Activated naive CD4-positive, alpha-beta T cell treated with anti-CD3 and anti-CD28 coated beads, Interleukin-2, amount 10 ng/mL, durations not matched to agents 7 days and 5 days (primary cell): Measurements from ENCODE around the gene ERBIN.
"Not testable (repeated sequence)": the region's sequence is repeated elsewhere in the genome, so short reads cannot be mapped to it uniquely, and the experiment has no call there.

Source experiments
- CTCF ChIA-PET: fragments of 350-600 bp; sonication (Branson Sonifier 250); formaldehyde crosslinking; loops from one replicate; lab custom pipeline; 2021; ENCODE audit warnings: antibody characterized with exemption; lab: Charles Lee
- DNase-seq: peaks from one replicate; pipeline ENCODE4 v3.0.0-alpha.2; 2020
- H3K27ac Mint-ChIP-seq: one replicate; pipeline ENCODE4 v1.8.0; 2021; ENCODE audit warnings: mild to moderate bottlenecking, moderate library complexity, mixed read lengths
- H3K27me3 Mint-ChIP-seq: one replicate; pipeline ENCODE4 v1.8.0; 2021; ENCODE audit warnings: mild to moderate bottlenecking, mixed read lengths
- H3K36me3 Mint-ChIP-seq: one replicate; pipeline ENCODE4 v1.8.0; 2021; ENCODE audit warnings: mixed read lengths
- H3K4me1 Mint-ChIP-seq: one replicate; pipeline ENCODE4 v1.8.0; 2021; ENCODE audit warnings: mixed read lengths
- H3K4me3 Mint-ChIP-seq: one replicate; pipeline ENCODE4 v1.8.0; 2021; ENCODE audit warnings: mild to moderate bottlenecking, moderate library complexity, mixed read lengths
- H3K9me3 Mint-ChIP-seq: one replicate; pipeline ENCODE4 v1.8.0; 2021; ENCODE audit warnings: mixed read lengths

The ERBIN gene

GRCh38 chr5:65926276-65926783 is at the start of gene ERBIN:
TSS of gene ERBIN (plus strand) at chr5:65926575. CDS start at chr5:65992719, 66,144 bp downstream.
- Mint-ChIP-seq H3K27ac (peak within 1 kb of the TSS; percentile 99), H3K27me3 (peaks cover 19% of the 10 kb centered on the region), H3K9me3 (no peaks in the 10 kb centered on the region), H3K4me3 (peak within 1 kb of the TSS; percentile 100), H3K36me3 (peaks cover 24% of the 10 kb centered on the region), H3K4me1 (peaks cover 37% of the 10 kb centered on the region)
- peak; percentile 80 for DNase-seq
- CTCF ChIA-PET, result interaction anchor here (2.2 kb wide), 1 partner anchor 165 kb away, joined by 9 read pairs; no protein-coding TSS in a partner anchor

GRCh38 chr5:65876970-65877369 is 49.4 kb upstream of the ERBIN start:
- no peak overlapping the region for H3K27ac Mint-ChIP-seq
- CTCF ChIA-PET, result no interaction called here
- peaks cover 2% of the 10 kb centered on the region for H3K4me1 Mint-ChIP-seq
- peaks cover 5% of the 10 kb centered on the region for H3K9me3 Mint-ChIP-seq
- H3K36me3 Mint-ChIP-seq, result peaks cover 1% of the 10 kb centered on the region
- DNase-seq, result no peak
- no peaks in the 10 kb centered on the region for H3K27me3 Mint-ChIP-seq
- H3K4me3 Mint-ChIP-seq, result no peak overlapping the region

DNA sequence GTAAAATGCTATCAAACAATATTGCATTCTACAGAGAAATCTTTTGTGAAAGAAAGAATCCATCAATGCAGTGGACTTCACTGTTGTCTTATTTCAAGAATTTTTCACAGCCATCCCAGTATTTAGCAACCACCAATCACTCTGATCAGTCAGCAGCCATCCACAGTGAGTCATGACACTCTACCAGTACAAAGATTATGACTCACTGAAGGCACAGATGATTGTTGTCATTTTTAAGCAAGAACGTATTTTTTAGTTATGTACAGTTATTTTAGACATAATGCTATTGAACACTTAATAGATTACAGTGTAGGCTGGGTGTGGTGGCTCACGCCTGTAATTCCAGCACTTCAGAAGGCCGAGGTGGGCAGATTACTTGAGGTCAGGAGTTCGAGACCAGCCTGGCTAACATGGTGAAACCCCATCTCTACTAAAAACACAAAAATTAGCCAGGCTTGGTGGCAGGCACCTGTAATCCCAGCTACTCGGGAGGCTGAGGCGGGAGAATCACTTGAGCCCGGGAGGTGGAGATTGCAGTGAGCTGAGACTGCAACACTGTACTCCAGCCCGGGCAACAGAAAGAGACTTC is 46.6 kb upstream of the ERBIN start:
- H3K27me3 Mint-ChIP-seq, DNase-seq, H3K4me1 Mint-ChIP-seq, H3K9me3 Mint-ChIP-seq, H3K27ac Mint-ChIP-seq, CTCF ChIA-PET, H3K4me3 Mint-ChIP-seq, H3K36me3 Mint-ChIP-seq: not testable (repeated sequence)

DNA sequence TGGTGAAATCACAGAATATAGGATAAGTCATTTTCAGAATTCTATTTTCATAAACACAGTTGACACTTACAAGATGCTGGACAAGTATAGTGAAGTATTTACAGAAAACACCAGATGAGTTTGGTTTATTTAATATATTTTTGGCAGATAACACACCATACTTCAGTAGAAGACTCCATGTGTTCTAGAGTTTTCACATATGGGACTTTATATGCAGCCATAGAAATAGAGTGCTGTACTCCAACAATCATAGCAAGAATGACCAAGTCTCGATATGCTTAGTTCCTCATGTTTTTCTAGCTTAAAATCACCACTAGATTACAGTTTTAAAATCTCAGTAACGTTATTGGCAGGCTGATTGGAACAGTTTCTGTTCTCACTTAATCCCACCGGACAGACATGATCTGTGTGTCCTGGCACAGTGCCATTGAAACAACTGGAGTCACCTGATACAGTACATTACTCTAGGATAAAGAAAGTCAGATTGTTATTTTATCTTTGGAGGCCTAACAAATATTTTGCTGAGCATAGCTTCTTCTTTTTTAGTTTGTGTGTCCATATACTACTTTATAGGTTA is 45.8 kb upstream of the ERBIN start:
- Mint-ChIP-seq H3K4me3 (no peak overlapping the region), H3K36me3 (peaks cover 1% of the 10 kb centered on the region), H3K4me1 (peaks cover 2% of the 10 kb centered on the region), H3K9me3 (peaks cover 5% of the 10 kb centered on the region), H3K27ac (no peak overlapping the region), H3K27me3 (no peaks in the 10 kb centered on the region)
- CTCF ChIA-PET, result no interaction called here
- DNase-seq, result no peak

DNA sequence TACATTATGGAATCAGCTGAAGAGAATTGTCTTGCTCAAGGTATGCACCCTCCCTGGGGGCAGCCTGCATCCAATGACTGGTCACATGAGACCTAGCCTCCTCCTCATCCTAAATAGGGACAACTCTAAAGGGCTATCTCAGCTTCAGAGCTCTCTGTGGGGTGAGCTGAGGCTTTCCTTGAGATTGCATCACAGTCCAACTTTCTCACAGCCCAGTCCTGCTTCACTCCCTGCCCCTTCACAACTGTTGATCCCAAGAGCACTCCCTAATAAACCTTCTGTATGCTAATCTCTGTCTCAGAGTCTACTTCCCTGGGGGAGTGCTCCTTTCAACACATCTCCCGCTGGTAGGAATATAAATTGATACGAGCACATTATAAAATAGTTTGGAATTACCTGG is 44.1 kb upstream of the ERBIN start:
- peaks cover 2% of the 10 kb centered on the region for H3K9me3 Mint-ChIP-seq
- no peak for DNase-seq
- H3K27ac Mint-ChIP-seq, result no peak overlapping the region
- no peaks in the 10 kb centered on the region for H3K4me1 Mint-ChIP-seq
- H3K4me3 Mint-ChIP-seq, result no peak overlapping the region
- H3K36me3 Mint-ChIP-seq, result no peaks in the 10 kb centered on the region
- CTCF ChIA-PET, result no interaction called here
- peaks cover 4% of the 10 kb centered on the region for H3K27me3 Mint-ChIP-seq

- CTCF ChIA-PET, result no interaction called here
- Mint-ChIP-seq H3K27me3 (peaks cover 5% of the 10 kb centered on the region), H3K27ac (no peak overlapping the region), H3K4me3 (no peak overlapping the region), H3K4me1 (no peaks in the 10 kb centered on the region), H3K36me3 (no peaks in the 10 kb centered on the region), H3K9me3 (peaks cover under 1% of the 10 kb centered on the region)
- DNase-seq, result no peak
Measured at GRCh38 chr5:65883461-65883860, 42.9 kb upstream of the ERBIN start.

DNA sequence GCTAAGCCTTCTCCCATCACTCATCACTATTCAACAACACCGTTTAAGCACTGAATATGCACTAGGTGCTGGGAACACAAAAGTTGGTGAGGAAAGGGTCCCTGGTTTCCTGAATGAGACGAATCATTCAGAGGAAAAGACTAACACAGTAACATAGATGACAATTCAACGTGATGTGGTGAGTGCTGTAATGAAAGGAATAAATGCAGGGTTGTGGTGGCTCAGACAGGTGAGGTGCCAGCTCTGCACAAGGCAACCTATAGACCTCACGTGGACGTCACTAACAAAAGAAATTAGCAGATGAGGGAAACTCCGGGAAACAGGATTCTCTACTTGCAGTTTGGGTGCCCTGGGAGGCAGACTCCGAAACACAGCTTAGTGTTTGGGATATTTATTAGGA is 40.0 kb upstream of the ERBIN start:
- Mint-ChIP-seq H3K27ac (no peak overlapping the region), H3K27me3 (peaks cover 5% of the 10 kb centered on the region), H3K4me1 (no peaks in the 10 kb centered on the region), H3K9me3 (no peaks in the 10 kb centered on the region), H3K36me3 (no peaks in the 10 kb centered on the region), H3K4me3 (no peak overlapping the region)
- CTCF ChIA-PET, result no interaction called here
- DNase-seq, result no peak

DNA sequence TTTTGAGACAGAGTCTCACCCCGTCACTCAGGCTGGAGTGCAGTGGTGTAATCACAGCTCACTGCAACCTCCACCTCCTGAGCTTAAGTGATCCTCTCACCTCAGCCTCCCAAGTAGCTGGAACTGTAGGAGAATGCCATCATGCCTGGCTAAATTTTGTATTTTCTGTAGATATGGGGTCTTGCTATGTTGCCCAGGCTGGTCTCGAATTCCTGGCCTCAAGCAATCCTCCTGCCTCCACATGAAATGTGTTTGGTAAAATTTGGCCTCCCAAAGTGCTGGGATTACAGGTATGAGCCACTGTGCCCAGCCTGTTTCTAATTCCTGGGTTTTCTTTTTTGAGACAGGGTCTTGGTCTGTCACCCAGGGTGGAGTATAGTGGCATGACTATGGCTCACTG is 34.4 kb upstream of the ERBIN start:
- DNase-seq, H3K27ac Mint-ChIP-seq, H3K36me3 Mint-ChIP-seq, H3K9me3 Mint-ChIP-seq, H3K4me3 Mint-ChIP-seq, H3K27me3 Mint-ChIP-seq, H3K4me1 Mint-ChIP-seq, CTCF ChIA-PET: not testable (repeated sequence)

DNA sequence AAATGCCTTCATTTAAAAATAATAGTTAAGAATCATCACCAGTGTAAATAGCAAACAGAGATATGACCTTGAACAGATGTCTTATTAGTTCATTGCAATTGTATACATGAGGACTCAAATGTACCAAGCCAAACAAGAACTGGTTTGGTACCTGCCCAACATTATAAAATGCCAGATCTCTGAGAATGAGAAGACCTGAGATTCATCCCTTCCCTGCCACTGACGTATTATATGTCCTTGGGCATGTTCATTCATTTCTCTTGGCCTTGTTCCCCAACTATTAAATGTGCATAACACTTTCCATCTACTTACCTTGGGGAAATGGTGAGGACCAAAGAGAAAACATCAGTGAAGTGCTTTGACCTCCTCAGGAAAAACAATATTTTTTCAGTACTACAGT is 33.6 kb upstream of the ERBIN start:
- Mint-ChIP-seq H3K9me3 (no peaks in the 10 kb centered on the region), H3K27ac (no peak overlapping the region), H3K36me3 (no peaks in the 10 kb centered on the region), H3K4me1 (no peaks in the 10 kb centered on the region), H3K4me3 (no peak overlapping the region), H3K27me3 (peaks cover 3% of the 10 kb centered on the region)
- CTCF ChIA-PET, result no interaction called here
- DNase-seq, result no peak

DNA sequence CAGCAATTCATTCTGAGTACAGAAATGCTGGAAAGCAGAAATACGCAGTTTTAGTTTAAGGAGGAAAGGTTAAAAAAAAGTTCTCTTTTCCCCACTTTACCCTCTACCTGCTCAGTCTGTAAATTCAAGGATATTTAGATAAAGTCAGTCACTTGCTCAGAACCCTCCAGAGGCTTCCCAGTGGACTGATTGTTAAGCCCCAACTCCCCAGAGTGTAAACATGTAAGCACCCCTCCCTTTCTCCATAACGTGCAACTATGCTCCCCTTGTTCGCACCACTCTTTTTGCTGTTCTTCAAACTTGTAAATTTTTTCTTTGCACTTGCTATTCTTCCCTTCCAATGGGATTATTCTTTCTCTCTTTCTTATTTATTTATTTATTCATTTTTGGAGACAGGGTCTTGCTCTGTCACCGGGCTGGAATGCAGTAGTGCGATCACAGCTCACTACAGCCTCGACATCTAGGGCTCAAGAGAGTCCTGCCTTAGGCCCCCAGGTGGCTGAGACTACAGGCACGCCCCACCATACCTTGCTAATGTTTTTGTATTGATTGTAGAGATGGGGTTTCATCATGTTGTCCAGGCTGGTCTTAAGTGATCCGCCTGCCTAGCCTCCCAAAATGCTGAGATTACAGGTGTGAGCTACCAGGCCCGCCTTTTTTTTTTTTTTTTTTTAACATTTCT is 32.5 kb upstream of the ERBIN start:
- no peak overlapping the region for H3K4me3 Mint-ChIP-seq
- H3K27me3 Mint-ChIP-seq, result peaks cover 5% of the 10 kb centered on the region
- H3K36me3 Mint-ChIP-seq, result no peaks in the 10 kb centered on the region
- no peaks in the 10 kb centered on the region for H3K4me1 Mint-ChIP-seq
- DNase-seq, result no peak
- H3K27ac Mint-ChIP-seq, result no peak overlapping the region
- no peaks in the 10 kb centered on the region for H3K9me3 Mint-ChIP-seq
- CTCF ChIA-PET, result no interaction called here

- Mint-ChIP-seq H3K27ac (no peak overlapping the region), H3K4me1 (no peaks in the 10 kb centered on the region), H3K36me3 (no peaks in the 10 kb centered on the region), H3K27me3 (peaks cover 11% of the 10 kb centered on the region), H3K9me3 (no peaks in the 10 kb centered on the region), H3K4me3 (no peak overlapping the region)
- no peak for DNase-seq
- CTCF ChIA-PET, result no interaction called here
Measured at GRCh38 chr5:65895891-65896290, 30.5 kb upstream of the ERBIN start.

GRCh38 chr5:65900746-65901145 is 25.6 kb upstream of the ERBIN start:
- Mint-ChIP-seq H3K9me3 (no peaks in the 10 kb centered on the region), H3K4me3 (no peak overlapping the region), H3K27me3 (peaks cover 11% of the 10 kb centered on the region), H3K36me3 (no peaks in the 10 kb centered on the region), H3K27ac (no peak overlapping the region), H3K4me1 (no peaks in the 10 kb centered on the region)
- DNase-seq, result no peak
- CTCF ChIA-PET, result no interaction called here

DNA sequence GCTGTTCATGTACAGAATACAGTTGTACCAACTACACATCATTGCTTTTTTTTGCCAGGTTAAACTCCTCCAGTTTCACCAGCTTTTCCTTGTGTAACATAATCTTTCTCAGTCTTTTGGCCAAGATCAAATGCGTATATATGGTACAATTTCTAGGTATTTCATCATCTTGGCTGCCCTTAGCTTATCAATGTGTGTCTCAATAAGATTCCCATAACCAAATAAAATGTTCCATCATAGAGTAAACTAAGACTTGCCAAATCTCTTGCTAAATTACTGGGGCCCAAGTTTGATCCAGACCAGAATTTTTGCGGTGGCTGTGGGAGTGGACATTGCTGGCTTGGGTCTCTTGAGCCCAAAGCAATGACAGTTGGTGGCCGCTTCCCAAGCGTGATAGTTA is 24.3 kb upstream of the ERBIN start:
- Mint-ChIP-seq H3K27ac (no peak overlapping the region), H3K4me1 (no peaks in the 10 kb centered on the region), H3K9me3 (no peaks in the 10 kb centered on the region), H3K27me3 (peaks cover 11% of the 10 kb centered on the region), H3K36me3 (no peaks in the 10 kb centered on the region), H3K4me3 (no peak overlapping the region)
- CTCF ChIA-PET, result no interaction called here
- no peak for DNase-seq

DNA sequence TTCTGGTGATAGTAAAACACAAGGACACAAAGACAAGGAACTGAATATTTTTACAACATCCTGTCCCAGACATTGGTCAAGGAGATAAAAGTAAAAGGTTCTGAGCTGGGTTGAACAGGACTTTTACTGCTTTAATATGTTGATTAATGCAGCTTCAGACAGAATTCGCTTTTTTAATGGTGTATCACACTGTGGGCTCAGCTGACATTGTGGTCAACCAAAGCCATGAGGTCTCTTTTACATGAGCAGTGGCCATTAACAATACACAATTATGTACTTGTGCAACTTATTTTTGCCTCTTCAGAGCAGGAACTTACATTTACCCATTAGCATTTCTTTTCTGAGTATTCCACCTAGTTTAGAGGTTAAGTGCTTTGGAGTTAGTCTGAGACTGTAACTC is 22.8 kb upstream of the ERBIN start:
- Mint-ChIP-seq H3K36me3 (no peaks in the 10 kb centered on the region), H3K27me3 (peaks cover 6% of the 10 kb centered on the region), H3K9me3 (no peaks in the 10 kb centered on the region), H3K4me3 (no peak overlapping the region), H3K27ac (no peak overlapping the region), H3K4me1 (no peaks in the 10 kb centered on the region)
- DNase-seq, result no peak
- CTCF ChIA-PET, result no interaction called here

- no peaks in the 10 kb centered on the region for H3K9me3 Mint-ChIP-seq
Measured at GRCh38 chr5:65906256-65906655, 20.1 kb upstream of the ERBIN start.

More at GRCh38 chr5:65906256-65906655, 20.1 kb upstream of the ERBIN start:
- H3K4me3 Mint-ChIP-seq, result no peak overlapping the region
- H3K4me1 Mint-ChIP-seq, result no peaks in the 10 kb centered on the region
- no peaks in the 10 kb centered on the region for H3K27me3 Mint-ChIP-seq
- CTCF ChIA-PET, result no interaction called here
- DNase-seq, result no peak
- H3K27ac Mint-ChIP-seq, result no peak overlapping the region
- no peaks in the 10 kb centered on the region for H3K36me3 Mint-ChIP-seq
